Measurements from ENCODE around the gene ARHGEF6.

DNA sequence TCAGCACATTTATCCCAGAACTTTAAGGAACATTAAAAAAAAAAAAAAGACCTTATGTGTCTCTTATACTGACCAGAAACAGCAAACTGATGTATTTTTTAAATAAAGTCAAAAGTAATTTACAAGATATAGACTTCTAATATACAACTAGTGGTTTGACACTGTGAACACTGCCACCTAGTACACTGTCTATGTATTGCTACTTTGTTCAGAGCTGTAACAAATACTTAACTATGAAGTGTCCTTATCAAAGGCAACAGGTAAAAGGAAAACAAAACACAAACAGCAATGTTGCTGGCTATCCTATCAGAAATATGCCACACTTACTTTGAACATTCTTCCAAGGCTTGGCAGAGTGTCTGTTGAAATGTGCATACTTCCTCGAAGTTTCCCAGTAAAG lies 72.4 kb downstream of the ARHGEF6 start:
- TF ChIP-seq, protein P1, sequence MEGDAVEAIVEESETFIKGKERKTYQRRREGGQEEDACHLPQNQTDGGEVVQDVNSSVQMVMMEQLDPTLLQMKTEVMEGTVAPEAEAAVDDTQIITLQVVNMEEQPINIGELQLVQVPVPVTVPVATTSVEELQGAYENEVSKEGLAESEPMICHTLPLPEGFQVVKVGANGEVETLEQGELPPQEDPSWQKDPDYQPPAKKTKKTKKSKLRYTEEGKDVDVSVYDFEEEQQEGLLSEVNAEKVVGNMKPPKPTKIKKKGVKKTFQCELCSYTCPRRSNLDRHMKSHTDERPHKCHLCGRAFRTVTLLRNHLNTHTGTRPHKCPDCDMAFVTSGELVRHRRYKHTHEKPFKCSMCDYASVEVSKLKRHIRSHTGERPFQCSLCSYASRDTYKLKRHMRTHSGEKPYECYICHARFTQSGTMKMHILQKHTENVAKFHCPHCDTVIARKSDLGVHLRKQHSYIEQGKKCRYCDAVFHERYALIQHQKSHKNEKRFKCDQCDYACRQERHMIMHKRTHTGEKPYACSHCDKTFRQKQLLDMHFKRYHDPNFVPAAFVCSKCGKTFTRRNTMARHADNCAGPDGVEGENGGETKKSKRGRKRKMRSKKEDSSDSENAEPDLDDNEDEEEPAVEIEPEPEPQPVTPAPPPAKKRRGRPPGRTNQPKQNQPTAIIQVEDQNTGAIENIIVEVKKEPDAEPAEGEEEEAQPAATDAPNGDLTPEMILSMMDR (IDR thresholded peaks at IDR 0.05), result no peak
- TF ChIP-seq POLR2AphosphoS5 (IDR thresholded peaks at IDR 0.05), result no peak
- no peak for TF ChIP-seq POLR2A (IDR thresholded peaks at IDR 0.05)

Data from prostate gland (tissue), 2 donors.